NCI-H526 (cell line): ENCODE measurements around the gene PTRHD1.
"Not testable (repeated sequence)": the region's sequence is repeated elsewhere in the genome, so short reads cannot be mapped to it uniquely, and the experiment has no call there.

Source experiments
- DNase-seq, 2 experiments: peaks; one replicate each; lab custom pipeline; 2025; lab: John Stamatoyannopoulos, UW

The PTRHD1 gene, protein sequence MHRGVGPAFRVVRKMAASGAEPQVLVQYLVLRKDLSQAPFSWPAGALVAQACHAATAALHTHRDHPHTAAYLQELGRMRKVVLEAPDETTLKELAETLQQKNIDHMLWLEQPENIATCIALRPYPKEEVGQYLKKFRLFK

DNA sequence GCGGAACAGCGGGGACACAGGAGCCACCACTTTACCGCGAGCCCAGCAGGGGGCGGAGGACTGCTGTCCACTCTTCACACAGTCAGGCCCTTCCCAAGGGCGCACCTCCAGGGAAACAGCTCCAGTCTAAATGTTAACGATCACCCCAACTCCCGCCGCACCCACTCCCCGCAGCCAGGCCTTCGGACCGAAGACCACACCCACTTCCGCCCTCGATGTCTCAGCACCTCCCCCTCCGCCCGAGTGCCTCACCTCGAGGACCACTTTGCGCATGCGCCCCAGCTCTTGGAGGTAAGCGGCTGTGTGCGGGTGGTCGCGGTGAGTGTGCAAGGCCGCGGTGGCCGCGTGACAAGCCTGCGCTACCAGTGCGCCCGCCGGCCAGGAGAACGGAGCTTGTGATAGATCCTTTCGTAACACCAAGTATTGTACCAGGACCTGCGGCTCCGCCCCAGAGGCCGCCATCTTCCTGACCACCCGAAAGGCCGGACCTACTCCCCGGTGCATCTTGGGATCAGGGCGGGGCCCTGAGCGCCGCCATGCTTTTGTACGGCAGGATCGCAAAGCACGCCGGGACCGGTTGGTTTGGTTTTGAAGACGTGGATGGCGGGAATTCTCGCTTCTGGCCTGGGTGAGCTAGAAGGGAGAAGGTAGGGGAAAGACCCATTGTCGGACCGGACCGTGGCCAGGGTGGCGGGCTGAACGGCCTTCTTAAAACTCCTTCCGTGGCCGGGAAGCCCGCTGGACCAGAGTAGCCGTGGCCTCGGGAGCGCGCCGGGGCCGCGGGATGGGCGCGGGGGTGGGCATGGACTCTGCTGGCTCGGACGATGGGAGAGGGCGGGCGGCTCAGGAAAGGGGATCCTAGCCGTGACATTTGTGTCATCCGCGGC is at the start of gene PTRHD1, which contains the start of gene CENPO:
Gene PTRHD1, minus strand, starts transcription at position 518 of the 887 bp plus-strand sequence. Its CDS starts 14 bp downstream, at position 504.
Gene CENPO, plus strand, starts transcription at position 552 of the 887 bp plus-strand sequence. CDS start 495 bp downstream, outside the sequence.
- DNase-seq: peak; percentile 96 to 98

DNA sequence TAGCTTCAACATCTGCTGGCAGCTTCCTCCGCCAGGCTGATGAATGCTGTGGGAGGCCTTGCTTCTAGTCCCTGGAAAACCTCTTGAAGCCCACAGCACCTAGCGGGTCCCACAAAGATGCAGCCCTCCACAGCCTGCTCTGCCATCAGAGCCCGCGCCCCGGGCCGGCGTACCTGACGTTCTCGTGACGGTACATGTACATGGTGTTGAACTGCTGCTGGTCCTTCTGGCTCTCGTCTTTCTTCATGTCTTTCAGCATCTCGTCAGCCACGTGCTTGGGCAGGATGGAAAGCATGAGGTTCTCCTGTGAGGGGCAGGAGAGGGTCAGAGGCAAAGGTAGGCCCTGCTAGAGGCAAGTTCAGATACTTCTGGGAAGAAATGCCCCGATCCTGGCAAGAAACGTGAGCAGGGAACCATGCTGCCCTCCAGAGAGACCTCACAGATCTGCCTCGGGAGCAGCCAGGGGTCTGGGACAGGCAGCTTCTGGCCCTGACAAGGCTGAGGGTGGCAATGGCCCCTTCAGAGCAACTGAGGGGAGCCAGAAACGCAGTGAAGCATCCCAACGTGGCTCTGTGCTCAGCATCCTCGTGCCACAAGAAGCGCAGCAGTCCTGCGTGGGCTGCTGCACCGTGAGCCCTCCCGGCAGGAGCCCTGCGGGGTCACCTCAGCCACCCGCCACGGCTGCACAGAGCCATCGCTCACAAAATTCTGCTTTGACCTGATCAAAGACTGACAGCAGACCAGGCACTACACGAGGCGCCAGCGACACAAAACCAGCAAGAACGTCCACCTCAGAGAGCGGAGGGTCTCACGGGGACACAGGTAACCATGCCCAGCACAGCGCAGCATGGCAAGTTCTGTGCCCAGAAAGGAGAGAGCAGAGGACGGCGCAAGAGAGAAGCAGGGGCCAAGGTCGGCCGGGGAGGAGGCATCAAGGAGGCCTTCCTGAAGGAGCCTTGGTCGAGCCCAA is 49.2 kb upstream of the PTRHD1 start:
- DNase-seq: no peak

DNA sequence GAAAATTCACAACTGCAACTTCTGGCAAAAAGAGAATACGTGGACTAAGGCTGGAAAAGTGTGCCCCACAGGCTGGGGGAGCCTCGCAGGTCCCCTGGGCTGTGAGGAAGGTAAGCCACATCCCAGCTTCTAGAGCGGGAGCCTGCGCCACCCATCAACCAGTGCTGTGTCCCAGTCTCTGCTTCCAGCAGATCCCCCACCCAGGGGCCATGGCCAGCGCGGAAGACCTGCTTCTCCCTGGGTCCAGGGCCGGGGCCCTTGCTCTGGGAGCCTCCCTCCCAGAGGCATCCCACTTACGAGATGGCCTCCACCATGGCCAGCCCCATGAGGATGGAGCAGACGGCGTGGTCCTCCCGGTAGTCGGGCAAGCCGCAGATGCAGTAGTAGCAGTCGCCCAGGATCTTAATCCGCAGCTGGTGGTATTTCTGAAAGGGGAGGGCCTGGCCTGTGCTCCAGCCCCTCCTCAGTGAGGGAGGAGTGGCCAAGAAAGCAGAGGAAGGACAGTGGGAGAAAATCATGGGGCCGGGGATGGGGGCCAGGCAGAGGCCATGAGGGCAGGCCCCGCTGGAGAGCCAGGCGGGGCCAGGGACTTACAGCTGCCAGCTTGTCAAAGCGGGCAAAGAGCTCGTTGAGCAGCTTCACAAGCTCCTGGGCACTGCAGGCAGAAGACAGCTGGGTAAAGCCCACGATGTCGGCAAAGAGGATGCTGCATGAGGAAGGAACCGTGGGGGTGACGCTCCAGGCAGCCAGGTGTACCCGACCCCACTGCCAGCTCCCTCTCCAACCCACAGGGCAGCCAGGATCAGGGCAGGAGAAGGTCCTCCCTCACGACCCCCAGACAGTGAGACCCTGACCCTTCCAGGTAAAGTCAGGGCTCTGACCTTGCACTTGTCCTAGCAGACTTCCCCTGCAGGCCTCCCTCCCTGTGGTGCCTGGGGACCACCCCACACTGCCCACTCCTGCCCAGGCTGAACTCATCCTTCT is 48.1 kb upstream of the PTRHD1 start:
- no peak for DNase-seq

DNA sequence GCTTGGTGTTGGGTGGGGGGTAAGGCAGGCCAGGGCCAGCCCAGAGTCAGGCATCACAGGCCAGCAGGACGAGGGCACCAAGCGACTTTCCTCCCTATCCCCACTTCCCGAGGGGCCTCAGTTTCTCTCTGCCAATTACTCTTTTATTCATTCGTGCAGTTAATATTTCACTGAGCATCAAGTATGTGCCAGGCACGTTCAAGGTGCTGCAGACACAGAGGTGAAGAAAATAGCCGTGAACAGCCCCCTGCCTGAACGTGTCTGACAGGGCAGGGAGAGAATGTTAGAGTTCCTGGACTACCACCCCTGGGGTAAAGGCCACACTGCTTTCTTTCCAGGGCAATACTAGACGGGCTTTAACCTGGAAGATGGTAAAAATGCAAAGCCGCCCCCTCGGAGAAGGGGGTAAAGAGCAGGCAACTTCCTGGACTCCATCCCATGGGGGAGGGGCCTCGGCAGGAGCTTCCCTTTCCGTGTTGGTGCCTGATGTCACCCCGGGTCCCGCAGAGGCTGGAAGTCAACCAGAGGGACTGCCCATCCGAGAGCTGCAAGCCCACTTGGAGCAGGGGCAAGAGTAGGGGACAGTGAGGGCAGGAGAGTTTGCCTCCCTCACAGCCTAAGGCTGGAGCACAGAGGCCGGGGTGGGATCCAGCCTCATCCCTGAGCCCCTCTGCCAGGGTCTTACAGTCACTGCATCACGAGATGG is 47.1 kb upstream of the PTRHD1 start:
- no peak for DNase-seq

DNA sequence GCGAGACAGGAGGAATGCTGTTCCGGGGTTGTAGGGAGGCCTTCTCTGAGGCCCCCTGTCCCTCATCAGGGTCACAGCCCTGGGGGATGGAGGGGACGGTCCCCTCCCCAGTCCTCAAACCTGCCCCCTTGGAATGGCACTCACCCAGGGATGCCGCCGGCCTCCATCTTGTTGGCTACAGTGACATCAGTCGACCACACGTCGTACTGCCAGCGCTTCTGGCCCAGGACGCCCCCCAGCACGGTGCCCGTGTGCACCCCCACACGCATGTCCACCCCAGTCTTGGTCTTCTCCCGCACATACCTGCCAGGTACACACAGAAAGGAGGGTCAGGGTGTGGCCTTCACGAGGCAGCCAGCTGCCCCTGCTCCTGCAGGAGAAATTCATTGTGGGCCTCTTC is 46.5 kb upstream of the PTRHD1 start:
- no peak for DNase-seq

DNA sequence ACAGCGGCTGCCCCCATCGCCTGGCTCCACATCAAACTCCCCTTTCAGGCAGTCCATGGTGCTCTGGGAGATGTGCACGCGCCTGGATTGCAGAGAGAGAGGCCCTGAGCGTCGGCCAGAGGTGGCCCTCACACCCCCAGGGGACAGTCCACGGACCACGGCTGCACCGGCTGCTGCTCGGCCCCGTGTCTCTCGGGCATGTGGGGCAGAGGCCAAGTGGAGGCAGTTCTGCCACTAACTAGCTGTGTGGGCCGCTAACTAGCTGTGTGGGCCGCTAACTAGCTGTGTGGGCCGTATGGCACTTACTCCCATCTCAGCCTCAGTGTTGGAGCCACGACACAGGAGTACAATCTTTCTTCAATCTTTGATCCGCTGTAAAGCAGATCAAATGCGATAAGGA is 45.4 kb upstream of the PTRHD1 start:
- no peak for DNase-seq

DNA sequence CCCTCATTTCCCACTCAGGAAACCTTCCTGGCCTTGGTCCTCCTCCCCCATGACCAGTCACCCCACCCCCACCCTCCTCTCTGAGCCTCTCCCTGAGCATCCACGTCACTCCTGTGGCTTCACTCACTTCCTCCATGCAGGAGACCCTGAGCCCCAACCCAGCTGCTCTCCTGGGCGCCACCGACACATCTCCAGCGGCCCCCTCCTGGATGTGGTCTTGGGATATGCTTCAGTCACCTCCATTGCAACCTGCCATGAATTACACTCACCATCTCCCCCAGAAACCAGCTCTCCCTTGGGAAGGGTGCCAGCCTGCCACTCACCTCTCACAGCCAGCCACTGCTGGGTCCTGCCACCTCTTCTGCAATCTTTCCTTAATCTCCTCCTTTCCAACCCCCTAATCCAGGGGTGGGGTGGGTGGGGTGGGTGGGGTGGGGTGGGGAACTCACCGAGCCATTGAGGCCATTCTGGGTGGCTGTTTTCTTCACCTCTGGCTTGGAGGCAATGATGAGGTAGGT is 44.9 kb upstream of the PTRHD1 start:
- DNase-seq: no peak

DNA sequence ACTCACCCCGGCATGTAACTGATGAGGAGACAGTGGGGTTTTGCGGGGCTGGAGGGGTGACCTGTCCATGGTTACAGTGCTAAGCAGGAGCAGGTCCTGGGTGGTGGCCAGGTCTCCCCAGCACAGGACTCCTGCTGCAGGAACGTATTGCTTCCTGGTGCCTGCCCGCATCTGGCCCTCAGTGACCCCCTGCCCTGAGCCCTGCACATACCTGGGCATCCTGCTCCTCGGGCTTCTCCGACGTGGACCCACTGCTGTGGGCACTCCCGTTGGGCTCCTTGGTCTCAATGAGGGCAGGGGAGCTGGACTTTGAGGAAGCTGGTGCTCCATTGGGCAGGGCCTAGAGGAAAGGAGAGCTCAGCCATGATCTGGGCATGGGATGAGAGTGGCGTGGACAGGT is 43.5 kb upstream of the PTRHD1 start:
- no peak for DNase-seq

DNA sequence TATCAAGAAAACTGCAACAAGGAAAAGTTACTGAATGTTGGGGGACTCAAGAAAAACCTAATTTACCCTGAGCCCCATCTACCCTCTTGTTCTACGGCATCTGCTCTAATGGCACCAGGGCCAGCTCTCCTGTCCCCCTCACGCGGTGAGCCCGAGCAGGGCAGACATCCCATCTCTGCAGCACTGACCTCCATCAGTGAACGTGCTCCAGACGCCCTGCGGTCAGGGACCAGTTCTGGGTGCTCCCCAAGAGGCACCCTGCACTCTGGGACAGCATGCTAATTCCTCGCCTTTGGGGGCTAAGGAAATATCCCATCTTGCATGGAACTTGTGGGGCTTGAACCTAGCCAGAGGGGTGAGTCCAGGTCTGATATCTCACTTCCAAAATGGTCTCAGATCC is 43.0 kb upstream of the PTRHD1 start:
- DNase-seq: no peak

DNA sequence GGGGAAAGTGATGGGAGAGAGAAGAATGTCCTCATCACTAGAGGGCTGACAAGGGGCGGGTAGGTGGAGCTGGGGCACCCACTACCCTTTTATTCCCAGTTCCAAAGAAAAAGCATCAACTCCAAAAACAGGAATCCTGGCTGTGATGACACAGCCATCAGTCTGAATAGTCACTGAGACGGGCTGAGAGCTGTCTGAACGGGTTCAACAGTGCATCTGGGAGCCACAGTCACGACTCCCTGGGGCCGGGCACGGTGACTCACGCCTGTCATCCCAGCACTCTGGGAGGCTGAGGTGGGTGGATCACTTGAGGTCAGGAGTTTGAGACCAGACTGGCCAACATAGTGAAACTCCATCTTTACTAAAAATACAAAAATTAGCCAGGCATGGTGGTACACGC is 42.2 kb upstream of the PTRHD1 start:
- not testable (repeated sequence) for DNase-seq

DNA sequence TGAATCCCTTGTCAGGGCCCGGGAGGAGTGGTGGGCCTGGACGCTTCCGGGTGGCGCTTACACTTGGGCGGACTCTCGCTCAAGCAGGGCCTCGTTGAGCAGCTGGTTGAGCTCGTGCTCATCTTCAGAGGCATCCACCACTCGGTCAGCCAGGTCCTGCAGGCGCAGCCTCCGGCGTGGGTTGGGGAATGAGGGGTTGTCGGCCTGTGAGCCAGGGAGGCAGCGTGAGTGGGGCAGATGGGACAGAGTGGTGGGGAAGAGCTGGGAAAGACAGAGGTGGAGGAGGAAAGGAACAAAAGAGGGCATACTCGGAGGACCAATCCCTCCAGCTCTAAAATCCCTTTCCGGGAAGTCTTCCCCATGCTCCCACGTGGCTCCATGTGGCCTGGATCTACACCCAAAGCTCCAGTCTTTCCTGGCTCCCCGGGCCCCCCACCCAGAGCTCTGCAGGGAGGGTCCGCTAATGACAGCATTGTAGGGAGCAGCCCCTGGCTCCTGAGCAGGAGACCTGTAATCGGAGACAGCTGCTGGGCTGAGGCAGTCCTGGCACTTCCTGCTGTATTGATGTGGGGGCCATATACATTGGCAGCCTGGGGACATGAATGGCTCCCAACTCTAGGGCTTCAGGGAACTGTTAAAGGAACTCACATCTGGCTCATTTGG is 41.7 kb upstream of the PTRHD1 start:
- DNase-seq: no peak

DNA sequence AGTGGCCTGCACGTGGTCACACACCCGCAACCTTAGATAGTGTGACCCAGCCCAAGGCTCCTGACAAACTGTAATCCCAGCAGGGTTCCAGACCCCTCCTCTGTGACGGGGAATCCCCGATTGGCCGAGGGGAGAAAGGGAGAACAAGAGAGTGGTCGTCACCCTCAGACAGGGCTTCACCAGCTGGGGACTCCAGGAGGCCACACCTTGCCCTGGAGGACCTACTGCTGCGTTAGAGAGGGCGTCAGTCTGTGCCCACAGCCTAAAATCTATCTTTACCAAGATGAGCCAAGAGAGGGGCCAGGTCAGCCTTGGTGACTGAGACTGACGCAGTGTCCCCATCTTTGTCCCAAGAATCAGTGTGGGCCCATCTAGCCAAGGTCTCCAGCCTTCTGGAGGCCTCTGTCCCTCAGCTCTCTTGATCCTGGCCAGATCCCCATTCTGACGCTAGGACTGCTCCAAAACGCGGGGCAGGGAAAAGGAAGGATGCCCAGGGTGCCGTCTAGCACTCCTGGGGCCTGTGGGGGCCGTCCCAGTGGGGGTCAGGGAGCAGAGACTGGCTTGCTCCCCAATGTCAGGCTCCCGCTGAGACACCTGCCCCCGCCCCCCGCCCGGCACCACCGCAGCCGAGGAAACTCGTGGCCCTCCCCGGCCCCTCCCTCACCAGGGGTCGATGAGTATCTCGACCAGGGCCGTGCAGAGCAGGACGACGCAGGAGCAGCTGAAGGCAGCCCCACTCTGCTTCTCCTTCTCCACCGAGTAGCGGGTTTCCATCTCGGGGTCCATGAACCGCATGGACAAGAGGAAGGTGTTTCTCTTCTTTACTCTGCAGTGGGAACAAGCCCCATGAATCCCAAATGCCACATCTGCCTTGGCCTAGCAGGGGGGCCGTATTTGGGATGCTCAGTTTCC is 40.9 kb upstream of the PTRHD1 start:
- DNase-seq: no peak

DNA sequence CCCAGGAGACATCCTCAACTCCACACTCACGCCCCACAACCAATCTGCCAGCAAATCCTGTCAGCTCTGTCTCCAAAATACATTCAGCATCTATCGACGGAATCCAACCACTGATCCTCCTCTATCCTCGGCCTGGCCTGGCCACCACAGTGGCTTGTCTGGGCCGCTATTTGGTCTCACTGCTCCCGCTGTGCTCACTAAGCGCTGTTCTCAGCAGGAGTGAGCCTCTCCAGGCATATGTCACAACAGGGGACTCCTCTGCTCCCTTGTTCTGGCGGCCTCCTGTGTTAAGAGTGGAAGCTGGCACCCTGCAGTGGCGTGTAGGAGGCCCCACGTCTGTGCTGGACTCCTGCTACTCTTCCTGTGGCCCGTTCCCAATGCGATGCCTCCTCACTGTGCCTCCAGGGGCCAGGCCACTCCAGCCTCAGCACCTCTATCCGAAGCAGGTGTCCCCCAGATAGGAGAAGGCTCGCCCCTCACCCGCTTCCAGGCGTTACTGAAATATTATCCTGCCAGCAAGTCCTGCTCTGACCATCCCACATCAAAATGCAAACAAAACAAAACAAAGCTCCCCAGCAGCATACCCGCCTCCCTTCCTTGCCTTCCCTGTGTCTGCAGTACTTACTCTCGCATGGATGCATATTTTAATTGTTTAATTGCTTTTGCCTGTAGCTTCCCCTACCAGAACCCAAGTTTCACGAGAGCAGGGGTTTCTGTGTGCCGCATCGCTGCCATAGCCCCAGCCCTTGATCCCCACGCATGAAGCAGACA is 39.9 kb upstream of the PTRHD1 start:
- no peak for DNase-seq

DNA sequence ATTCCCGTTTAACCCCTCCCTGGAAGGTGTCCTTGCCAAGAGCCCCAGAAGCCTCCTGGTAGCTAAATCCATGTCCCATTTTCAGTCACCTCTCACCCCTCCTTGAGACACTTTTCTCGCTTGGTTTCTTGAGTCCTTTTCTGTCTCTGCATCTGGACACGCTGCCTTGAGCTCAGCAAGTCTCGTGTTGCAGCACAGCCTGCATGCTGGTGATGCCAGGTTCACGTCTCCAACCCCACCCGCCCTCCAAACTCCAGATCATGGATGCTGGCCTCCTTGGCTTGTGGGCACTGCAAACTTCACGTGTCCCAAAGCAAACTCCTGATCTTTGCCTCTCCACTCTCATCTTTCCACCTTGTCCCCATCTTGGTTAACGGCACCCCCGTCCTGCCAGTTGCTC is 39.3 kb upstream of the PTRHD1 start:
- DNase-seq: no peak

DNA sequence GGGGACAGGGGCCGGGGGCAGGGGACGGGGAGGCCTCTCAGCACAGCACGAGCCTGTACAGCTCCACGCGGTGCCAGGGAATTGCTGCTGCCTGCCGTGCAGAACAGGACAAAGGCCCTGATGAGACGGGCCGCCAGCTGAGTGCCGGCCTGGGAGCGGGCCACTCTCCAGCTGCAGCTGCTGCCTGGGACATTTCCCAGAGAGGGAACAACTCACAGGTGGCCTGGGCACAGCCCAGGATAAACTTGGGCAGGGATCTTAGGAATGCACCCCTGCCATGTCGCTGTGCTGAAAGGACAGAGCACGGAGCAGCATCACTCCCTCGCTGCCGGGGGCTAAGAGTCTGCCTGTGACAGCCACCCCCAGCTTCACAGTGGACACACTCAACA is 38.9 kb upstream of the PTRHD1 start:
- no peak for DNase-seq

DNA sequence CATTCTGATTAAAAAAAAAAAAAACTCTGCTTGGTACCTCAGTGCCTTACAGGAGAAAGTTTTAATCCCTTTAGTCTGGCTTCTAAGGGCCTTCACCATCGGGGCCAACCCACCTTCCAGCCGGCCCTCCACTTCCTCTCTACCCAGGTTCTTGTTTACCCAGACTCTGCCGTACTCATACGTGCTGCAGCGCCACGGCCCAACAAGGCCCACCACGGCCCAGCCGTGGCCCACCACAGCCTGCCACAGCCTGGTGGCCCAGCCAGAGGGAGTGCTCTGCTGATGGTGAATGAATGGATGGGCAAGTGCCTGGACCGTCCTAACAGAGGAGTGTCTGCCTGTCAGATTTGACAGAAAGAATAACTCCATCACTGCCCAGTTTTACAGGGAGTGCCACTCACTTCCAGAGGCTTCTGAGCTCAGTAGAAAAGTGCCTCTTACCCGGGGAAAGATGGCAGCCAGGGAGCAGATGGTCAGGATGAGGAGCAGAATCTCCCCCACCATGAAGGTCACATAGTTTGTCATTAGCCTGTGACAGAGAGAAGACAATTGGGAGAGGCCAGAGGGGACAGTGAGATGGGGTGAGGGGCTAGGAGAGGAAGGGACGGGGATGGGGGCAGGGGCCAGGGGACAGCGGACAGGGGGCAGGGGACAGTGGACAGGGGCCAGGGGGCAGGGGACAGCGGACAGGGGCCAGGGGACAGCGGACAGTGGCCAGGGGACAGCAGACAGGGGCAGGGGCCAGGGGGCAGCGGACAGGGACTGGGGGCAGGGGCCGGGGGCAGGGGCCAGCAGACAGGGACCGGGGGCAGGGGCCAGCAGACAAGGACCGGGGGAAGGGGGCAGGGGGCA is 38.3 kb upstream of the PTRHD1 start:
- DNase-seq: no peak

DNA sequence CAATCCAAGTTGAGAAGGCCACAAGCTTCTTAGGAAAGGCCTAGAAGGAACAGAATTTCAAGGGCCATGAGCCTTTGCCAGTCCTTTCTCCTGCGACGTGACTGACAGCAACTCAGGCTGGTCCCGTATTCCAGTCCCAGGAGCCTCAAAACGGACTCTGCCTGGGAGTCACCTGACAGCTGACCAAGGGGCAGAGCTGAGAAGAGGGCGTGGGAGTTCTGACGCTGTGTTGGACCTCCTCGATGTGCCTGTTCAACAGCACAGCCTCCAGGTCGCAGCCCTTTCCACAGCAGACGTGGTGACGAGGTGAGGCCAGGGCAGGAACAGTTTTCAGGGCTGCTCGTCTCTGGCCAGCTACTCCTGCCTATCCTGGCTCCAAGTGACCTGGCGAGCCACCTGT is 37.6 kb upstream of the PTRHD1 start:
- DNase-seq: no peak
